Stimulated activated CD4-positive, alpha-beta T cell treated with anti-CD3 and anti-CD28 coated beads, Interleukin-1b, Interleukin-23, amount 100 ng/mL, for 1 hour (primary cell): ENCODE measurements around the gene AGAP3.

ENCODE experiments used
- DNase-seq, 2 donors: peaks; one replicate each; pipeline ENCODE4 v3.0.0-alpha.2; 2020; ENCODE audit warnings: low read depth in 2 of 2

Gene AGAP3

GRCh38 chr7:151134743-151135524, 48.7 kb downstream of the AGAP3 start:
- no peak for DNase-seq

DNA sequence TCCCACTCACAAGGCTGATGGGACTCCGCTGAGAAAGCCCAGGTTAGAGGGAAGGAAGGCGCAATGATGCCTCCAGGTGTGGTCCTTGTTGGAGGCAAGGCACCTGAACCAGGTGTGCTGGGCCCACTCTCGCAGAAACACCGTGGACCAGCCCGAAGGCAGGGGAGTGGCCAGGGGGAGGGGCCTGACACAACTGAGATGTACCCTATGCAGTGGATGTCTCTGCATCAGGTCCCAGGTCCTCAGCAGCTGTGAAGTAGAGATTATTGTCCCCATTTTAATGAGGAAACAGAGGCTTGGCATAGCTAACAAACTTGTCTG, 49.2 kb downstream of the AGAP3 start:
- DNase-seq = no peak

- no peak for DNase-seq
Measured at GRCh38 chr7:151135866-151136843, 49.9 kb downstream of the AGAP3 start.

GRCh38 chr7:151137076-151137675, 50.9 kb downstream of the AGAP3 start:
- no peak for DNase-seq

DNA sequence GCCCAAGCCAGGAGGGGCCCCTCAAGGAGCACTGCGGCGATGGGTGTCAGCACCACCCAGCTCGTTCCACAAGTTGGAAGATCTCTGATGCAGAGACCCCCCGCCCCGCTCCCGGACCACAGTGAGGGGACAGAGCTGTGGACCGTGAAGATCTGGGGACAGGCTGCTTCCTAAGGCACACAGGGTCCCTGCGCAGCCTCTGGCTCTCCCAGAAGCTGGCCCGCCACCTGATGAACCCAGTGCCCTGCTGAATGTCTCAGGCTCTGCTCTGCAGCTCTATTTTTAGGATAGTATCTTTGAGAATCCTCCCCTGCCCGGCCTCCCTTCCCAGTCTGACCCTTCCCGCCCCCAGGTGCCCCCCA, 51.5 kb downstream of the AGAP3 start:
- DNase-seq = no peak

- DNase-seq = no peak
Measured at GRCh38 chr7:151138153-151138851, 52.0 kb downstream of the AGAP3 start.

DNA sequence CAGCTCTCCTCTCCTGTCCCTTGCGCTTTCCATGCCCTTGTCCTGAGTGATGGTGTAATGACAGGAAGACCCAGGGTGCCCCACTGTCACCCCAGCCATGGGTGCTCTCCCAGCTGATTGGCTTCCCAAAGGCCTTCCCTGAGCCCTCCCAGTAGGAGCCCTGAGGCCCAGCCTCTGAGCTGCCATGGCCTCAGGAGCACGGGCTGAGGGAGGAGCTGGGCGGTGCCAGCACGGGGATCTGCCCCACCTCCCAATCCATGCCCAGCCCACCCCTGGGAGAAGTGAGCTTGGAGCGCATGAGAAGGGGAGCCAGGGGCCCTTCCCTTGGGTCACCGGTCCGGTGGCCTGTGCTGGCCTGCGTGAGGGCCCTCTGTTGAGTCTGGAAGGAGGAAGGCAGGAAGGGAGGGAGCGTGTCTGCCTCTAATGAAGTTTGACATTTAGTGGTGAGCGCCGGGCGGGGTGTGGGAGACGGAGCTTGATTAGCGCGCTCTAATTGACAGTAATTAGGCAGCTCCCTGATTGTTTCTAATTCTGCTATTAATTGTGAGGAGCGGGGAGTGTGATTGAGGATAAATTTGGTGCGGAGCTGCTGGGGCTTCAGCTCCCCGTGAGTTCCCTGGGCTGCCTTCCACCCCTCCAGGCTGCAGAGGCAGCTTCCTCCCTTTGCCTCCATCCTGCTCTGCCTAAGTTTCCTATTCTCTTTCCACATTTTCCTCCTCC, 53.0 kb downstream of the AGAP3 start:
- DNase-seq = no peak

GRCh38 chr7:151139791-151140190, 53.5 kb downstream of the AGAP3 start:
- DNase-seq = no peak

GRCh38 chr7:151140826-151141225, 54.6 kb downstream of the AGAP3 start:
- DNase-seq = no peak

DNA sequence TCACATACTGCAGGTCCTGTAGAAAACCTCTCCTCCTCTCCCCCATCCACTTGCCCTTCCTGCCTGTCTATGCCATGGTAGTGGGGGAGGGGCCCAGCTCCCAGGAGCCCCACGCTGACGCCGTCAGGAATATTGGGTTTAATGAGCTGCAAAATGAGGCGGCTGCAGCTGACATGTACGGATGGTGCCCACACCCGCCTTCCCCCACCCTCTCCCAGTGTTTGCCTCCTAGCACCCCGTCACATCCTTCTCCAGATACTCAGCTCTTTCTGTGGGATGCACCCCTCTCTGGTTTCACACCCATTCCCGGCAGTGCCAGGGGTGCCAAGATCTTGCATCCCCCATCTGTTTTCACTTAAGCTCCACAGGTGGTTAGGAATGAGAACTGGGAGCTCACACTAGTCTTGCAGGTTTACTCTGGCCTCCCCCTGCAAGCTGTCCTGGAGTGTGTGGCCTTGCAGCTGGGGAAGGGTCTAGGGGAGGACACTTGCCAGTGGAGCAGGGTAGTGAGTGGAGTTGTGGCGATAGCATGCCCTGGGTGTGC, 55.1 kb downstream of the AGAP3 start:
- DNase-seq = no peak

GRCh38 chr7:151141855-151142685, 55.8 kb downstream of the AGAP3 start:
- no peak for DNase-seq

- no peak for DNase-seq
Measured at GRCh38 chr7:151142686-151143040, 56.4 kb downstream of the AGAP3 start.

GRCh38 chr7:151143261-151144015, 57.2 kb downstream of the AGAP3 start:
- DNase-seq = no peak

- DNase-seq = no peak
Measured at GRCh38 chr7:151144387-151144786, 58.1 kb downstream of the AGAP3 start.

DNA sequence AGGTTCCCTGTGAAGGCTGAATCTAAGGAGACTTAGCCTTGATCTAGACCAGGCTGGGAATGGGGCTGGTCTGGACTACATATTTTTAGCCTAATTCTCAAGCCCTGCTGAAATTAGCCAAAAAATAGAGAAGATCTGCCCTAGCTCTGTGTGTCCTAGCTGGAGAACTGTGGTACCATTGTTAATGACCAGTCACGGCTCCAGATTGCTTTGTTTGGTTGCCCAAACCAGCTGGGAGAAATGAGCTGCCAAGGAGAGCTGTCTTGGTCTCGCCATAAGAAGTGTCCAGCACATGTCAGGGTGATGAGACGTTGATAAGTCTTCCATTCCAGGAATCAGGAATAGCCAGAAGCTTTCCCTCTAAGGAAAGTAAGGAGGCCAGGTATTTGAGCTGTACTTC, 60.5 kb downstream of the AGAP3 start:
- no peak for DNase-seq

GRCh38 chr7:151148319-151149259, 62.3 kb downstream of the AGAP3 start:
- no peak for DNase-seq

DNA sequence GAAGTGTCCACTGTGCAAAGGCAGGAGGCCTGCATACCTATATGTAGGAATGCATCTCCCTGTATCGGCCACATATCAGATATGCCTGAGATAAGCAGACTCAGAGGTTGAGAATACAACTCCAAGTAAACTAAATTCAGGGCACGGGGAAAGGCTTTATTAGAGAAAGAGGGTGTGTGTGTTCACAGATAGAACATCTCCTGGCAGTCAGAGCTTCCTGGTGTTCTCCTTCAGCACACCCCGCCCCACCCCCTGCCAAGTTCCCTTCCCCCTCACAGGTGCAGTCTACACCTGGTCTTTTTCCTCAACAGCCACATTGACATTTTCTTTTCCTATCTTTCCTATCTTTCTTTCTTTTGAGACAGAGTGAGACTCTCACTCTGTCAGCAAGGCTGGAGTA, 64.1 kb downstream of the AGAP3 start:
- no peak for DNase-seq
